ENCODE results near the gene PGM5. TPM values are rescaled to one million over a fixed set of nuclear protein-coding genes. Genes with fewer than 3 reads are reported as not detected.

The PGM5 gene
- total and polyA plus RNA-seq, 2 of the 8 experiments (the other 6 are each of a cell fraction or from before 2014, with no cell fraction given): not detected

- no peak overlapping the region for H3K23ac ChIP-seq (ENCODE audit: insufficient read length)
- H4K8ac ChIP-seq (ENCODE audit: extremely low read depth, insufficient read depth, low read length): no peak overlapping the region
- H3K14ac ChIP-seq (ENCODE audit: insufficient read length): no peak overlapping the region
- no peaks in the 10 kb centered on the region for H3K4me1 ChIP-seq (replicated peaks in 1 of 4; ENCODE audit: control insufficient read depth in 3 of 4, insufficient read depth in 4 of 4, low read length in 3 of 4)
- H3K9ac ChIP-seq (replicated peaks in 1 of 4; ENCODE audit: extremely low read depth in 1 of 4, low read depth in 3 of 4, low read length in 3 of 4): no peak overlapping the region
- no peaks in the 10 kb centered on the region for H3K36me3 ChIP-seq (ENCODE audit: control insufficient read depth in 2 of 4, insufficient read depth in 4 of 4, low read length in 3 of 4)
- no peak overlapping the region for H3K4me3 ChIP-seq (ENCODE audit: extremely low read depth in 1 of 4, insufficient read depth in 2 of 4, low read depth in 3 of 4, low read length in 4 of 4)
- H3K4ac ChIP-seq (replicated peaks; ENCODE audit: insufficient read length, low read depth, low read length): no peak overlapping the region
- H3K23me2 ChIP-seq (ENCODE audit: low read depth, low read length): no peaks in the 10 kb centered on the region
- DNase-seq (ENCODE audit: low read depth in 1 of 2, low spot score in 2 of 2) (no peak), FAIRE-seq (no peak)
- no peak overlapping the region for H3K27ac ChIP-seq (ENCODE audit: low read depth, low read length)
- CTCF ChIA-PET (ENCODE audit: partially characterized antibody): interaction anchor here (0.6 to 3.4 kb wide), 26 partner anchors 9 to 596 kb away, joined by 3 to 17 read pairs (median 6); no protein-coding TSS in a partner anchor
- no peak overlapping the region for H4K91ac ChIP-seq (replicated peaks; ENCODE audit: insufficient read length, low read length)
- no peak overlapping the region for H3K56ac ChIP-seq (replicated peaks; ENCODE audit: insufficient read length, low read depth, low read length)
- no peaks in the 10 kb centered on the region for H3K79me2 ChIP-seq (ENCODE audit: control insufficient read depth in 1 of 2, insufficient read depth in 2 of 2, low read length in 2 of 2)
- H2BK5ac ChIP-seq (ENCODE audit: low read depth, low read length): no peak overlapping the region
- H3K18ac ChIP-seq (ENCODE audit: extremely low read depth, low read length): no peak overlapping the region
- no peaks in the 10 kb centered on the region for H3K79me1 ChIP-seq (ENCODE audit: low read depth, low read length)
- no peak overlapping the region for H2AFZ ChIP-seq (ENCODE audit: low read length)
- no peak overlapping the region for H2BK15ac ChIP-seq (ENCODE audit: low read length)
- no peak overlapping the region for H3K4me2 ChIP-seq (ENCODE audit: insufficient read depth in 1 of 2, low read depth in 2 of 2, low read length in 2 of 2)
- H4K20me1 ChIP-seq (replicated peaks in 1 of 2; ENCODE audit: control insufficient read depth in 1 of 2, insufficient read depth in 2 of 2, low read length in 2 of 2): no peaks in the 10 kb centered on the region
- WGBS, 2 experiments (ENCODE audit: extremely low coverage in 1 of 2, insufficient coverage in 1 of 2, insufficient read length in 1 of 2, insufficient replicate concordance in 2 of 2, low coverage in 1 of 2, low lambda C conversion rate in 2 of 2, missing lambda C conversion rate in 1 of 2): 96% methylated on average over 3 of the region's 3 CpGs; no CpG with 5 or more reads in 1 of the 2 experiments
- no peak overlapping the region for H2BK12ac ChIP-seq (ENCODE audit: low read depth, low read length)
- H4K5ac ChIP-seq (ENCODE audit: insufficient read length, low read depth, low read length): no peak overlapping the region
- no peak overlapping the region for H2BK120ac ChIP-seq (replicated peaks; ENCODE audit: low read depth, low read length)
- no peak overlapping the region for H2BK20ac ChIP-seq (ENCODE audit: low read length)
- peaks cover 0 to 2% (median 0%) of the 10 kb centered on the region in 4 experiments; a peak in 1 of 7 replicates for H3K27me3 ChIP-seq (replicated peaks in 1 of 4; ENCODE audit: control insufficient read depth in 3 of 4, extremely low read depth in 1 of 4, insufficient read depth in 3 of 4, low read length in 3 of 4)
- H2AK5ac ChIP-seq (ENCODE audit: low read depth, low read length): no peak overlapping the region
- POLR2A ChIA-PET (ENCODE audit: partially characterized antibody): no interaction called here
- H3K9me3 ChIP-seq (ENCODE audit: insufficient read depth in 2 of 2, low read depth in 1 of 2, low read length in 1 of 2): no peaks in the 10 kb centered on the region
- TF ChIP-seq CTCF (IDR thresholded peaks at IDR 0.05; ENCODE audit: control extremely low read depth in 1 of 3, insufficient read depth in 1 of 3, low read depth in 1 of 3, low read length in 3 of 3) (no peak), RNF2 (IDR thresholded peaks at IDR 0.05; ENCODE audit: borderline replicate concordance, low read depth, low read length, missing control alignments, poor library complexity, severe bottlenecking) (no peak), SIRT6 (IDR thresholded peaks at IDR 0.05; ENCODE audit: low read length) (no peak), ATF2 (IDR thresholded peaks at IDR 0.05; ENCODE audit: low read length) (no peak), RAD21 (IDR thresholded peaks at IDR 0.05 in 1 of 2, conservative IDR thresholded peaks at IDR 0.05 in 1 of 2; ENCODE audit: low read depth in 2 of 2, low read length in 2 of 2) (no peak), SAP30 (IDR thresholded peaks at IDR 0.05; ENCODE audit: insufficient read depth, insufficient replicate concordance, low read length) (no peak), HDAC6 (IDR thresholded peaks at IDR 0.05; ENCODE audit: low read depth, low read length) (no peak), CHD1 (IDR thresholded peaks at IDR 0.05; ENCODE audit: low read depth, low read length) (no peak), SP4 (IDR thresholded peaks at IDR 0.05; ENCODE audit: low read length) (no peak)
These were observed 61.4 kb downstream of the PGM5 start for GRCh38 chr9:68417762-68418161.
